Measurements from ENCODE around the gene GDF10.
A peak's percentile ranks its signal among the peaks of the same experiment; 100 is the strongest.

The GDF10 gene

GRCh38 chr10:47299611-47300428 lies at the start of gene GDF10:
Gene GDF10, plus strand, starts transcription at chr10:47300197. Its CDS starts 455 bp downstream, at chr10:47300652.
- DNase-seq, result peak; percentile 29

- no peak for DNase-seq
Measured at GRCh38 chr10:47252093-47252780, 47.8 kb upstream of the GDF10 start.

- no peak for DNase-seq
Measured at GRCh38 chr10:47253030-47253637, 46.9 kb upstream of the GDF10 start.

- no peak for DNase-seq
Measured at GRCh38 chr10:47253651-47254375, 46.2 kb upstream of the GDF10 start.

GRCh38 chr10:47254611-47255010 lies 45.4 kb upstream of the GDF10 start:
- no peak for DNase-seq

- no peak for DNase-seq
Measured at GRCh38 chr10:47255033-47255813, 44.8 kb upstream of the GDF10 start.

- no peak for DNase-seq
Measured at GRCh38 chr10:47255866-47256265, 44.1 kb upstream of the GDF10 start.

- DNase-seq, result no peak
Measured at GRCh38 chr10:47256751-47257336, 43.2 kb upstream of the GDF10 start.

- no peak for DNase-seq
Measured at GRCh38 chr10:47257396-47258120, 42.4 kb upstream of the GDF10 start.

GRCh38 chr10:47258921-47259320 lies 41.1 kb upstream of the GDF10 start:
- DNase-seq, result no peak

GRCh38 chr10:47259466-47259865 lies 40.5 kb upstream of the GDF10 start:
- no peak for DNase-seq

- DNase-seq, result no peak
Measured at GRCh38 chr10:47260505-47261111, 39.4 kb upstream of the GDF10 start.

GRCh38 chr10:47261121-47261520 lies 38.9 kb upstream of the GDF10 start:
- no peak for DNase-seq

GRCh38 chr10:47261556-47261955 lies 38.4 kb upstream of the GDF10 start:
- DNase-seq, result no peak

- no peak for DNase-seq
Measured at GRCh38 chr10:47262606-47263533, 37.1 kb upstream of the GDF10 start.

- DNase-seq, result peak; percentile 53
Measured at GRCh38 chr10:47264797-47265281, 35.2 kb upstream of the GDF10 start.

- no peak for DNase-seq
Measured at GRCh38 chr10:47266602-47267001, 33.4 kb upstream of the GDF10 start.

GRCh38 chr10:47268696-47269095 lies 31.3 kb upstream of the GDF10 start:
- no peak for DNase-seq

GRCh38 chr10:47269294-47269693 lies 30.7 kb upstream of the GDF10 start:
- no peak for DNase-seq

Measured in activated T-cell treated with anti-CD3 and anti-CD28 coated beads, Interleukin-2, amount 50 U/mL, for 1 hour (primary cell).